Right kidney (tissue), 9 donors: ENCODE data around the gene NCK1.
A peak's percentile ranks its signal among the peaks of the same experiment; 100 is the strongest.

Source experiments
- DNase-seq: peaks from one replicate; pipeline ENCODE4 v3.0.0-alpha.2; 2016
- long read RNA-seq, 8 donors: transcript quantifications; one replicate each; lab custom pipeline, GENCODE V29; 2026

Gene NCK1
- long read RNA-seq, donor 1, transcript NCK1-201 (4 exons, 1,937 nt) = major isoform, 8 of 32 reads
- long read RNA-seq, donor 1, partial matches to known transcripts = 22 of 32 reads
- long read RNA-seq, donor 1, other reads (novel, unspliced or antisense) = 0 of 32 reads
- long read RNA-seq, donor 2, partial matches to known transcripts = 0 of 5 reads
- long read RNA-seq, donor 2, other reads (novel, unspliced or antisense) = 0 of 5 reads
- long read RNA-seq, donor 3, partial matches to known transcripts = 0 of 3 reads
- long read RNA-seq, donor 3, other reads (novel, unspliced or antisense) = 0 of 3 reads
- long read RNA-seq, donor 4, transcript NCK1-201 (4 exons, 1,937 nt) = major isoform, 8 of 10 reads
- long read RNA-seq, donor 4, partial matches to known transcripts = 0 of 10 reads
- long read RNA-seq, donor 4, other reads (novel, unspliced or antisense) = 0 of 10 reads
- long read RNA-seq, donor 5, transcript NCK1-201 (4 exons, 1,937 nt) = major isoform, 5 of 6 reads
- long read RNA-seq, donor 5, partial matches to known transcripts = 0 of 6 reads
- long read RNA-seq, donor 5, other reads (novel, unspliced or antisense) = 0 of 6 reads
- long read RNA-seq, donor 6, transcript NCK1-201 (4 exons, 1,937 nt) = major isoform, 6 of 8 reads
- long read RNA-seq, donor 6, partial matches to known transcripts = 0 of 8 reads
- long read RNA-seq, donor 6, other reads (novel, unspliced or antisense) = 0 of 8 reads
- long read RNA-seq, donor 7, partial matches to known transcripts = 0 of 9 reads
- long read RNA-seq, donor 7, other reads (novel, unspliced or antisense) = 0 of 9 reads
- long read RNA-seq, donor 8, transcript NCK1-201 (4 exons, 1,937 nt) = major isoform, 6 of 16 reads
- long read RNA-seq, donor 8, partial matches to known transcripts = 10 of 16 reads
- long read RNA-seq, donor 8, other reads (novel, unspliced or antisense) = 0 of 16 reads

DNA sequence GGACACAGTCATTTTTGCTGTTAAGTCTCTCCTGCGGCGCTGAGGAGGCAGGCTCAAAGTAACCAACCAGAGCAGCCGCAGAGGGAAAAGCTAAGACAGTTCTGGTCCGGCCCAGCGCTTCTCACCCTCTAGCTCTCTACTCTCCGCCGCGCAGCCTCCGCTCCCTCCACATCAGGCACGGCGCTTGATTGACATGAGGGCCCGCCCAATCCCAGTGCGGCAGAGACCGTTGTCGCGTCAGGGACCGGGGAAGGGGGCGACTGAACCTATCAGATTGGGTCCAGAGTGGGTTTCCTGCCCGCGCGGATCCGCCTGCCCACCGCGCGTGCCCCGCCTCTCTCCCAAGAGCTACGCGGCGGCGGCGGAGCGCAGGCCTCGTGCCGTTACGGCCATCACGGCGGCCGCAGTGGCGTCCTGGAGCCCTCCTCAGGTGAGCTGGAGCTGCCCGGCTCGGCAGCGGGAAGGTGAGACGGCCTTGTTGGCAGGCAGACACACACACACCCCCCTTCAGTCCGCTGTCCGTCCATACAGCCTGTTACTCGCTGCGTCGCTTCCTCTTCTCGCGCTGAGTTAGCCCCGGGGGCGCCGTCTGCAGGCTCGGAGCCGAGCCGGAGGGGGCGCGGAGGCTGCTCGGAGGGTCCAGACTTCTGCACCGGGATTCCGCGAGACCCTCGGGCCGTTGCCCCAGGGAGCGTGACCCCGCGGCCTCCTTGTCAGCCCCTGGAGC, at the start of gene NCK1:
NCK1 (plus strand) TSS at position 319 of the 727 bp plus-strand sequence. CDS start 65,794 bp downstream, outside the sequence.
- peak; percentile 99 for DNase-seq

DNA sequence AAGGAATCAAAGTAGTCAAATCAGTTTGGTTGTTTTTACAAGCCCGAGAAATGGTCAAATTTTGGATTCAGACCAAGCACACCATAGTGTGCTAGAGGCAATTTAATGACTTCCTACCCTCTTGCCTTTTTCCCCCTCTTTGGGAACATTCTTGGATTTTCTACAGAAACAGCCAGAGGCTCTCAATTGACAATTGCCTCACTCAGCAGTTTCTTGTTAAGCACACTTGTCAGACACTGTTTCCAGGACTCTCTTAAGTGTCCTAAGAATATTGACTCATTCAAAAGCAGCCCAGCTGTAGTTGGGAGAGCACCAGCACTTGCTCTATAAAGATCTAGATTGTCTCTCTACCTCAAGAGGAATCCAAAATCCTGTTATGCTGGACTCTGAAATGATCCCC, 44.6 kb upstream of the NCK1 start:
- no peak for DNase-seq

DNA sequence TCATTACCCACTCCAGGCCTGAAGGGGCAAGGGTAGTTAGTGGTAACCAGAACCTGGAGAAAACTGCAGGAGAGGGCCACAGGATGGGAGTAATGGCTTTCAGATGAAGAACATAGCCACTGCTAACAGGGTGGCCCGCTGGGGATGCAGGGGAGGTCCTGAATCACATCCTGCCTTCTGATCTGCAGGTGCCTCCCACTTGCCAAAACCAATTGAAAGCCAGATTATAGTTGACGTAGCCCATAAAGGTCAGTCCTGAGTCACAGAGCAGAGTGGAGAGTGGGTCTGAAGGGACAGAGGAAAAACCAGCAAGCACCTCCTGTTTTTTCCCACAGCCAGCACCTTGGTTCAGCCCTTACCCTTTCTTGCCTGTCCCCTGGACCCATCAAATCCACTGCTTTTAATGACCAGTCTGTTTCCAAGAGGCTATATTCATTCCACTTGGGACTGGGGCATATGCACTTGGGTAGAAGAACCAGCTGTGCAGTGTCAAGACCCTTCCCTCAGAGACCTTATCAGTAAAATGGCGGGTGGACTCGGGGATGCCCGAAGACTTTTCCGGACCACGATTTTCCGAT, 43.7 kb upstream of the NCK1 start:
- no peak for DNase-seq

DNA sequence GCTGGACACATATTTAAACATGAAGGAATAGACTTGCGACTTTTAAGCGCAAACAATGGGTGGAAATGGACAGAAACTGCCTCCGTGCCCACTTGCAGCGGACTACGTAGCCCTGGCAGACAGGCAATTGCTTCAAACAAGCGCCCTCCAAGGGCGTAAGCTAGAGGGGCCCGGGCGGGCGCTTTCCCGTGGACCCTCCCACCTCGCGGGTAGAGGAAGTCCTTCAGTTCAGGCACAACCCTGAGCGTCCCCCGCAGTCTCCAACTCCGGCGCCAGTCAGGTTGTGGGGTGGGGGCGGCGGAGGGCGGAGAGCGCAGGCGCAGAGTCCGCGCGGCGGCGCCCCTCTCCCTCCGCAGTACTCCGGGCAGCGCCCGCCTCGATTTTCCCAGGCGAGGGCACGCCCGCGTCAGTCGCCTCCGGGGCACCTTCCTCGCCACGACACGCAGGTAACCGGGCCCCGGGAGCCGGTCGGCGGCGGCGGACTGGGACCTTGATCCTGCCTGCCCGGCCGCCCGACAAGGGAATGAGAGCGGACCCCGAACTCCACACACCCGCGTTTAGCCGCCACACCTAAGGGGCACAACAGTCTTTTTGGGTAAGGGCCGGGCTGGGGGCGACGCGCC, 43.1 kb upstream of the NCK1 start, which contains the start of gene SLC35G2:
SLC35G2 (plus strand) TSS at position 358 of the 623 bp plus-strand sequence. CDS start 35,335 bp downstream, outside the sequence.
- DNase-seq = peak; percentile 81

- no peak for DNase-seq
Measured at GRCh38 chr3:136819392-136819730, 42.6 kb upstream of the NCK1 start.

- peak; percentile 70 for DNase-seq
Measured at GRCh38 chr3:136819731-136820679, 42.0 kb upstream of the NCK1 start.

- DNase-seq = no peak
Measured at GRCh38 chr3:136831461-136831860, 30.5 kb upstream of the NCK1 start.

DNA sequence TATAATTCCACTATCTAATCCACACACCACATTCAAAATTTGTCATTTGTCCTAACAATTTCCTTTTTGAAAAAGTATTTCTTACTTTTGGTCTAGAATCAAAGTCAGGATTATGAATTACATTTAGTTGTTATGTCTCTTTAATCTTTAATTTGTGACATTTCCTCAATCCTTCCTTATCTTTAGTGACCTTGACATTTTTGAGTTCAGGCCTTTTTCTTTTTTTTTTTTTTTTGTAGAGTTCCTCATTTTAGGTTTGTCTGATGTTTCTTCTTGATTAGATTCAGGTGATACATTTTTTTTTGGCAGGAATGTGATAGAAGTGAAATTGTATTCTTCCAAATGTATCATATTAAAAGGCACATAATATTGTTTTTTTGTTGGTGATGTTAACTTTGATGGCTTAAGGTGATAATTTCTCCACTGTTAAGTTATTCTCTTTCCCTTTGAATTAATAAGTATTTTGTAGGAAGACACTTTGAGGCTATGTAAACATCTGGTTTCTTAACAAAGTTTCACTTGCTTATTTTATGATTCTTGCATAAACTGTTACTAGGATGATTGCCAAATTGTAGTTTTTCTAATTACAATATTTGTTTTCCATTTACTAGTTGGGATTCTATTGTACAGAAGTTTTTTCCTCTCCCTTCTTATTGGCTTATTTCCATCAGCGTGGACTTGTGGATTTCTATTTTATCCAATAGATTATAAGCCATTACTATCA, 26.8 kb upstream of the NCK1 start:
- no peak for DNase-seq

- no peak for DNase-seq
Measured at GRCh38 chr3:136835813-136836510, 26.0 kb upstream of the NCK1 start.

- no peak for DNase-seq
Measured at GRCh38 chr3:136836511-136837156, 25.4 kb upstream of the NCK1 start.

DNA sequence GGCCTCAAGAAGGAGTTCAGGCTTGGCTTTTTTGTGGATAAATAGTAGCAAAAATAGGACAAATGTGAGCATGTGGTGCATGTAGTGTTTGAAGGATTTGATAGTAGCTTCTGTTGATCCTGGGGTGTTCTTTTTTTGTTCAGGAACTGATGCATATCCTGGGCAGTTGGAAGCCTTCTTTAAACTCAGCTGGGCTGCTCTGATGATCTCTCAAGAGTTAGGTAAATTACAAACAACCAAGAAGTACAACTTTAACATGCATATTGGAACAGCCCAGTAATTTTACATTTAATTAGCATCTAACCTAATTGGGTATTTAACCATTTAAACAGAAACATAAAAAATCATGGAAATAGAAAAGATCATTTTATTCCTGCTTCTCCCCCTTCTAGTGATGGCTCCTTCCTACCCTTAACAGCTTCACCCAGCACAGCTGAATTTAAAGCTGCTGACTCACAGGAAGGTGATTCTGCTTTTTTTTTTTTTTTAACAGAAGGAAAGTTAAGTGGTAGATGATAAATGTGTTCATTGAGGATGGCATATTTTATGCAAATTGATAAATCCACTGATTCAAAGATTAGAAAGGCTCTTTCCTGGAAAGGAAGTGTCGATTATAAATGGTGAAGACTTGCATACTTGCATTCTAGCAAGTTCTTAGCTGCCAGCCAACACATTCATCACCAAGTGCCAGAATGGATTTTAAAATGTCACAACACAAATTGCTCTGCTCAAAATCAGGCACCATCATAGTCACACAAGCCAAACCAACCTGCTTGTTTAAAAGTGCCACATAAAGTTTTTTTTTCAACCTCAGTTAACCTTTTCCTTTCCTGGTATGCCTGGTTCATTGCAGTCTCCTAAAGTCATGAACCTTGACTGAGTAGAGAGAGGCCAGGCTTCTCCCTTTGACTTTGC, 23.1 kb upstream of the NCK1 start:
- no peak for DNase-seq

DNA sequence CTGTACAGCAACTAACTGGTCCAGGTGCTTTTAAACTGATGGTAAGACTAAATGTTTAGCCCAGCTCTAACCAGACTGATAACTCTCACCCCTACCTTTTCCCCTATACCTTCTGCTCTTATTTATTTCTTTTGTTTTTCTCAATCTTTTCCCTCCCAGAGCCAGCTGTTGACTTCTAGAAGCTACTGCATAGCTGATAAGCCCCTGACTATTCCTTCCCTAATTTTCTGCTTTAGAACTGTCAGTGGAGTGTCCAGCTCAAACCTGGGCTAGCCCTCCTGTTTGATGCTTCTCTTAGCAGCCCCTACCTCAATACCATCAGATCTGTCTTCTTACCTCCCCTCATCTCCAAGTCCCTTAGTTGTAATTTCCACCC, 22.5 kb upstream of the NCK1 start:
- no peak for DNase-seq

- no peak for DNase-seq
Measured at GRCh38 chr3:136840252-136840651, 21.8 kb upstream of the NCK1 start.

- no peak for DNase-seq
Measured at GRCh38 chr3:136842294-136842693, 19.7 kb upstream of the NCK1 start.

DNA sequence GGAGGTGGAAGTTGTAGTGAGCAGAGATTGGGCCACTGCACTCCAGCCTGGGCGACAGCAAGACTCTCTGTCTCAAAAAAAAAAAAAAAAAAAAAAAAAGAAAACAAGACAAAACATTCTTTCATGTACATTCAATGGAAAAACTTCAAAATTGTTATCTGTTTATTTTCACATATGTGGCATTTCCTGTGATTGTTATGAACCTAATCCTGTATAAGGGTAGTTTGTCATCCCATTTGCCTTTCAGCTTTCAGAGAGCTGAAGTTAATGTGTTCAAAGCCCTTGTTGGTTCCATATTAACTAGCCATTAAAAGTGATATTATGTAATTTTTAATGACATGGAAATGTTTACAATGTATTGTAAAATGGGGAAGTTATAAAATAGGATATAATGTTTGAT, 17.3 kb upstream of the NCK1 start:
- DNase-seq = no peak

- no peak for DNase-seq
Measured at GRCh38 chr3:136852180-136852579, 9.8 kb upstream of the NCK1 start.

DNA sequence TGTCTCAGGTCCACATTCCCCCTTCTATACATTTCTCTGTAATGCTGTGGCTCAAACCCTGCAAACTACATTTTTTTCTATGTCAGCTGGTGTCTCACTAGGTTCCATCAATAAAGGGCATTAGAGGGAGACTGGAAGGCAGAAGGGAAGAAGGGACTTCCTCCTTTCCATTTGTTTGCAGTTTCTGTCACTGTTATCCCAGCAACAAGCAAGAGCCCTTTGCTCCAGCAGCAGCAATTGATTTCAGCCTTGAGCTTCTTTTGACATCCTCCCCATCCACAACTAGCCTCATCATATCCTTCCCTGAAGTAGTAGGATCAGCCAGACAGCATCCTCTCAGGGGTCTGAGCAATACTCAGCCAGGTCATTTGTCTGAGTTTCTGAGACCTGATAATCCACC, 5.3 kb upstream of the NCK1 start:
- DNase-seq = no peak

DNA sequence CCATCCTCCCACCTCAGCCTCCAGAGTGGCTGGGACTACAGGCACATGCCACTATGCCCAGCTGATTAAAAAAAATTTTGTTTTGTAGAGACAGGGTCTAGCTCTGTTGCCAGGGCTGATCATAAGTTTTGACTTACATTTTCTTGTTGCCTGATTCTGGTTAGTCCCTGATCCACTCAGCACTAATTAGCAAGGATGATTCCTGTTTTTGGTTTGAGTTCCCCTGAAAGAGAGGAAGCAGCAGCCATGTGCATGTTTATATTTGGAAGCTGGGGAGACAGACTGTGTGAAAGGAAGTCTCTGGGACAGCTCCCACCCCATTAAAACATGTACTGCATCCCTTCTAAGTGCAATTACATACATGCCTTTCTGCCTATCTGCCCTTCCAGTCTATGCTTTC, 3.6 kb upstream of the NCK1 start:
- DNase-seq = no peak
